ENCODE results near the gene RPA1. TPM values are rescaled to one million over a fixed set of nuclear protein-coding genes. Genes with fewer than 3 reads are reported as not detected.

RPA1 gene
- total and polyA plus RNA-seq, 9 of the 15 experiments (the other 6 are each of a cell fraction or from before 2014, with no cell fraction given), result 25.2 to 125 (median 47.4) TPM

DNA sequence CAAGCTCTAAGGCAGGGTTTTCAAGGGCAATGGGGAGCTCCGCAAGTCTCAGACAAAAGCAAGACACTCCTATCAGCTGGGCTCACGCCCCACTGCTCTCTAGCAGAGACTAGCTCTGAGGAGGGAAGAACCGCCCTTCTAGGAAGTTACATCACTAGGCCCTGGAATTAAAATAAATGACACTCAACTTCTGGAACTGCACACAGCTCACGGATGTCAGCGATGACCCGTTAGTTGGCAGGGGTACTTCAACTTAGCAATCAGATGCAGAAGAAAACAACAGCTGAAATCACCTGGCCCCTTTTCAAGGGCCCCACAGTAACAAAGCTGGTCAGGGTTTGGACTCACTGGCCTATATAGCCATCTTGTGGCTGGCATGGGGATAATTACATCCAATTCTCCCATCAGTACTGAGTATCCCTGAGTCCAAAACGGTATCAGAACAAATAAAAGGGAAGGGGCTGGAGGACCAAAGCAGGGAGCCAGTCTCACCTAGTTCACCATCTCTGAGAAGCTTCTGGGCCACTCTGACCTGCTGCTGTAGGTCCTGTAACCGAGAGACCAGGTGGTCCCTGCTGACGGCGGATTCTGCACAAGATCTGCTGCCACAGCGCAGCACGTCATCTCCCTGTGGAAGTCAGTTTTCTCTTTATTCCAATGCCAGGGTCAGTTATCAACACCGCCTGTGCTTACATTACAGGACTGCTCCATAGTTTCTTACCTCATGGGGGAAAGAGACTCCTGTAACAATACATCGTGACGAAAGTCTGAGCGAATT lies 45.8 kb upstream of the RPA1 start (continued):
- TF ChIP-seq JUN (IDR thresholded peaks at IDR 0.05; ENCODE audit: borderline replicate concordance, low read depth, low read length) (no peak), JUN (CRISPR knock-in tag; IDR thresholded peaks at IDR 0.05; ENCODE audit: borderline replicate concordance) (no peak), SRSF1 (IDR thresholded peaks at IDR 0.05; ENCODE audit: low read depth, low read length) (no peak), GABPA (tag; conservative IDR thresholded peaks at IDR 0.05; ENCODE audit: low read depth) (0 out of 2 replicates have a peak, but pooled peaks have one; percentile 13), ESRRA (IDR thresholded peaks at IDR 0.05; ENCODE audit: borderline replicate concordance, low read depth) (no peak), ZFP1 (CRISPR knock-in tag; IDR thresholded peaks at IDR 0.05) (no peak), MEF2A (IDR thresholded peaks at IDR 0.05; ENCODE audit: control insufficient read depth, low read depth, low read length) (no peak), CC2D1A (IDR thresholded peaks at IDR 0.05) (no peak), ZNF592 (IDR thresholded peaks at IDR 0.05) (peak; percentile 30; the same call in 1 of the 2 replicates), PKNOX1 (IDR thresholded peaks at IDR 0.05) (no peak), EP300 (IDR thresholded peaks at IDR 0.05; ENCODE audit: low read length) (no peak), PRMT5 (CRISPR knock-in tag; IDR thresholded peaks at IDR 0.05) (no peak), DEAF1 (CRISPR knock-in tag; IDR thresholded peaks at IDR 0.05) (0 out of 2 replicates have a peak, but pooled peaks have one; percentile 31)
